Stimulated activated CD4-positive, alpha-beta T cell treated with anti-CD3 and anti-CD28 coated beads, Interleukin-4, amount 100 ng/mL, for 24 hours (primary cell): ENCODE results near the gene BAZ2A.
"Not testable (repeated sequence)": the region's sequence is repeated elsewhere in the genome, so short reads cannot be mapped to it uniquely, and the experiment has no call there.

Experiments
- DNase-seq: peaks from one replicate; pipeline ENCODE4 v3.0.0-alpha.2; 2020

The BAZ2A gene

DNA sequence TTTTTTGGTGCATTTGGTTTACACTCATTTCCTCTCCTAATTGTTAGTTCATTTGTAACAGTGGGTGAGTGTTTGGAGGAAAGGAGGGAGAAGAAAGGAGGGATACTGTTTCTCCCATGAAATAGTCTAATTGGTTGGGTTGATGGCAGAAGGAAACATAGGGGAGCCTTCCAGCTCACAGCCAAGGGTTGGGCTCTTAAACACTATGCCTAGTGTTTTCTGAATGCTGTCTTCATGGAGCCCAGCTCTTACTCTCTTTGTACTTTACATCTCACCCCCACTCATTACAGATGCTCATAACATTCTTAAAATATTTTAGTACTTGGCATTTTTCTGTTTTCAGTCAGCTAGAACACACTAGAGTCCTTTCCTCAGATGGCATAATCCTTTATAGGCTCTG is 38.2 kb downstream of the BAZ2A start:
- no peak for DNase-seq

DNA sequence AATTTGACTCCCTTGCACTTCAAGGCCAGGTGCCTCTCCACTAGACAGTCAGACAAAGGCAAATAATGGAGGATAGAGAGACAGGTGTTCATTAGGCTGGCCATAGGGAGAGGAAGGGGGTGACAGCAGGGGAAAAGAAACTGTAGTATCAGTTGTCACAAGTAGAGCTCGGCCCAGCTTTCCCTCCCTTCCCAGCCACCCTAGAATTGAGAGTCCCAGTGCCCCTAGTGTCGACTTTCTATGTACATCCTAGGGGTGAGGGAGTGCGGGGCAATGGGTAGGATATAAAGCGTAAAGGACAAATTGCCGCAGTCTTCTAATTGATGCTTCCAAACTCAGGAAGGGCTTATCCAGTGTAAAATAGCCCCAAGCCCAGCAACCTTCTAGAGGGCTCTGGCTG is 39.0 kb downstream of the BAZ2A start:
- no peak for DNase-seq

DNA sequence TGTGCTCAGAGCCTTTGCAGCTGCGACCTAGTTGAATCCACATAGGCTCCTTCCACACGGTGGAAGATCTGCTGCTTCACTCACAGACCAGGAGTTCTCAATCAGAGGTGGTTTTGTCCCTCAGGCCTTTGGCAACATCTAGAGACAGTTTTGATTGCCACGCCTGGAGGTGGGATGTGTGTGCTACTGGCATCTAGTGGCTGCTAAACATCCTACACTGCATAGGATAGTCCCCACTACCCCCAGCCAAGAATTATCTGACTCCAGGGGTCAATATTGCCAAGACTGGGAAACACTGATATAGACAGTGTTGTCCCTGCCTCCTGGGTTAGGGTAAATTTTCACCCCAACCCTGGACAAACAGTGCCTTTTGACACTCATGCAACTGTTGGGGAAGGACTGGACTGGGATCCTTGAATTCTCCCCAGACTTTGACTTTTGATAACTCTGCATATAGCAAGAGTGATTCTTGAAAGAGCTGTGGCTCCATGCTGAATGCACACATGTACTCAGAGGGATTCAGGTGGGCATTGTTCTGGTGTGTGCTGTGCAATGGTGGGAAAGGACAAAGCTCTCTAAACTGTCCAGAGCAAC is 39.8 kb downstream of the BAZ2A start:
- no peak for DNase-seq

DNA sequence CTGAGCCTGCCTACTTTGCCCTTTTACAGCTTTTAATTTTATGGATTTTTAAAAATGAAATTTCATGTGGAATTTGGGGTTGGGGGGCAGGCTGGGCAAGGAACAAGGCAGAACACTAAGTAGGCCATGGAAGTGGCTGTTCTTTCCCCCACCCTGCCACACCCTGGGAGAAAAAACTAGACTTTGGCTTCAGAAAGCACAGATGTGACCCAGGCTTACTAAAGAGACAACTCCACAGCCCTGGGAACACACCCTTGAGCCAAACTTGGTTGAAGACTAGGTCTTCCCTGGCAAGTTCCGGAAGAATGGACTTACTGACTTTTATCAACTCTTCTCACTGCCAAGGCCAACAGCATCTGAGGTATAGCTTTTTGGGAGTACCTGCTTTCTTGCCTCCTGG is 40.3 kb downstream of the BAZ2A start:
- no peak for DNase-seq

DNA sequence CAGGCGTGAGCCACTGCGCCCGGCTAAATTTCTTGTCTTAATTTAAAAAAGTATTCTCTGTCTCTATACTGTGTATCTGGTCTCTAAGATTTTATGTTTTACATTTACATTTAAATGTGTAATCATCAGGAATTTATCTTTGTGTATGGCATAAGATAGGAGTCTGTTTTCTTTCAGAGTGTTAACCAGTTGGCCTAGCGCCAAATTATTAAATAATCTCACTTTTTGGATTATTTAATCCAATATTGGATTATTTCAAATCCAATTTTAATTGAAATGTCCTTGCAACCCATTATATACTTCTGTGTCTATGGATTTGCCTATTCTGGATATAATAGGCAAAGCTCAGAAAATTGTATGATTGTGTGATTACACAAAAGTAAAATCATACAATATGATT is 45.0 kb downstream of the BAZ2A start:
- no peak for DNase-seq

DNA sequence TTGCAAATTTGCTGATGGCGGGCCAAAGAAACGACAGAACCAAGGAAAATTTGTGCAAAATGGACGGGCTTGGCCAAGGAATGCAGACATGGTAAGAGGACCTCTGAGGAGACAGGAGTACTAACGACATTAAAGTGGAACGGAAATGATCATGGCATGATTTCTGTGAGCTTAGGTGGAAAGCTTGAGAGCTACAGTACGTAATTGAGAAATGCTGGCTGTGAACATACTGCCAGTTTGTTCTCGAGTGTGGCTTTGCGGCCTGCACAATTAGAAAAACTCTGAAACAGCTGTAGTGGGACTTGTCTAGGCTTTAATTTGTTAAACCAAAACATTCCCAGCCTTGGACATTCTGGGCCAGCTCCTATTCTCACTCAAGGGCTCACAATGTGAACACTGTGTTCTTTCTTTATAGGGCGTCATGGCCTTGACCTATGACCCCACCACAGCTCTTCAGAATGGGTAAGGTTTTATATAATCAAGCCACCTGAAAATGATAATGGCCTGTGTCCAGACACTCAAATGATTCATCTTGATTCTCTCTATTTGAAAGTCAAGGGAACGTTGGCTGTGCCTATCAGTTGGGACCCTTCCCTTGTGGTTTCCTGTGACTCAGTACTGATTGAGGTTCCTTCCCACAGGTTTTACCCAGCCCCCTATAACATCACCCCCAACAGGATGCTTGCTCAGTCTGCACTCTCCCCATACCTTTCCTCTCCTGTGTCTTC is 48.5 kb downstream of the BAZ2A start:
- DNase-seq = peak; percentile 26

DNA sequence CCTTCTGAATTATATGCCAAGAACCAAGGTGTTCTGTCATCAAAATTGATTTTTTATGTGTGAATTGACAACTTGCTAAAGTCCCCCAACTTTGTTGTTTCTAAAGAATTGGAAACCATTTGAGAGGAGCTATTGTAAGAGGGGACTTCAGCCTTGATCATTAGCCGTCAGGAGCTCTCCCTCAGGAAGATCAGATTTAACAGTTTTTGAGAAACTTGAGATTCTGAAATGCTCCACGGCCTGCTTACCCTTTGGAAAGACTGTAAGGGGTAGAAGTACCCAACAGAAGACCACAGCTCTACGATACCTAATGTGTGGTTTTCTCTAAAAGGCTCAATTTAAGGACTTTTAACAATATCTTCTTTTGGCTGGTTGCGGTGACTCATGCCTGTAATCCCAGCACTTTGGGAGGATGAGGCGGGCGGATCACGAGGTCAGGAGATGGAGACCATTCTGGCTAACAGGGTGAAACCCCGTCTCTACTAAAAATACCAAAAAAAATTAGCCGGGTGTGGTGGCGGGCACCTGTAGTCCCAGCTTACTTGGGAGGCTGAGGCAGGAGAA is 51.1 kb downstream of the BAZ2A start:
- no peak for DNase-seq

DNA sequence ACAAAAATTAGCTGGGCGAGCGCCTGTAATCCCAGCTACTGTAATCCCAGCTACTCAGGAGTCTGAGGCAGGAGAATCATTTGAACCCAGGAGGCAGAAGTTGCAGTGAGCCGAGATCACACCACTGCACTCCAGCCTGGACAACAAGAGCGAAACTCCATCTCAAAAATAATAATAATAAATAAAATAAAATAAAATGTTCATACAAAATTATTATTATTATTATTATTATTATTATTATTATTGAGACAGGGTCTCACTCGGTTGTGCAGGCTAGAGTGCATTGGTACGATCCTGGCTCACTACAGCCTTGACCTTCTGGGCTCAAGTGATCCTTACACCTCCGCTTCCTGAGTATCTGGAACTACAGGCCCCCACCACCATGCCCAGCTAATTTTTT is 52.9 kb downstream of the BAZ2A start:
- not testable (repeated sequence) for DNase-seq

DNA sequence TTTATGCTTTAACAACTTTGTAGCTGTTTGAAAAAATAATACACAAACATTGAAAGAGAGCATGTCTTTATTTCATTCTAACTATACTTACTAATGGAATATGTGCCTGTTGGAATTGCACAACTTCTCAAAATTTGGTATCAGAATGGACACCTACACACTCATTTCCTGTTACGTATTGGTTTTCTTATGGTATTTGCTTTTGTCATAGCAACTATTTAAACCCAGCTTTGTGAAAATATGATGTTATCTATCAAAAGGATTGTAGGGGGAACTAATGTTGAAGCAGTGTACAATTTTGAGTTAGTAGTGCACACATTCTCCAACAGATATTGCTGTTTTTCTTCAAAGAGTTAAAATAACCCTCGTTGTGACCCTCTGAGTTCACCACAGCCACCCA is 55.9 kb downstream of the BAZ2A start:
- no peak for DNase-seq

DNA sequence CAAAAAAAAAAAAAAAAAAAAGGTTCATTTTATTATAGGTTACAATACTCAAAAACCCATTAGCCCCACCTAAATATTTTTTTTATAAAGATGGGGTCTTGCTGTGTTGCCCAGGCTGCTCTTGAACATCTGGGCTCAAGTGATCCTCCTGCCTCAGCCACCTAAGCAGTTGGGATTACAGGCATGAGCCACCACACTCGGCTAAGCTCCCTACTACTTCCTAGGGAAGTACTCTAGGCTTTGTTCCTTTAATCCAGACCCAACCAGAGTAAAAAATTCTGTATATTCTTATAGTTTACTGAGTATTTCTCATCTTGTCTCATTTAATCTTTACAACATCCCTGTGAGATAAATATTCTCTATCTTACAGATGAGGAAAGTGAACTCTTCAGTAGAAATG is 57.8 kb downstream of the BAZ2A start:
- no peak for DNase-seq

DNA sequence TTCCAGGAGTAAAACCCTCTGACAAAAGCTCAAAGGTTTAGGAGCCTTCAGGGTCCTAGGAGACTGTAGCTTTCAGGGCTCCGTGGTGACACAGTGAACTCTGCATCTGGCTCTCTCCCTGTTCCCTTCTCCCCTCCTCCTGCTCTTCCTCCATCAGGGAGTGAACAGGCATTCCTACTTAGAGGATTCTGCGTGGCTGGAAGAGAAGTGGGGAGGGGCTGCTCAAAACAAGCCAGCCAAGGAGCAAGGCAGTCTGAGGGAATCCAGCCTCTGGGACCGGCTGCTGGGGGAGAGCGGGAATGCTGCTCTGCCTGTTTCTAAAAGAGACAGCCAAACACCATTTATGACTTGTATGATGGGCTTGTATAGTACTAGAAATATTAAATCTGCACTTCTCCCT is 59.0 kb downstream of the BAZ2A start:
- DNase-seq = no peak

DNA sequence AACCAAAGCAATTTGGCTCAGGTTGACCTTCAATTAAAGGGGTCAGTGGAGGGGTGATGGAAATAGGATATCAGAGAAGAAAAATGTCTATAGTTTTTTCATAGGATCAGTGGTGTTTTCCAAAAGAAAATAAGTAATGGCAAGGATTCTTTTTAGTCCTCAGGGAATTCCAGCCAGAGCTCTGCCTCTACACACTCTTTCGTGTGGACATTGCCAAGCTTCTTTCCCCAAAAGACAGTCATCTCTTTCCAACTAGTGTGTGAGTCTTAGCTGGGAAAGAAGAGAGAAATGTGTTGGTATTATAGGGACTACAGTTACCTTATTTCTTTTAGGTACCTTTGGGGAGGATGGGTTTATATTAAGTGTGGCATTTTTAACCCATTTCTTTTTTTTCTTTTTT is 62.0 kb downstream of the BAZ2A start:
- no peak for DNase-seq

DNA sequence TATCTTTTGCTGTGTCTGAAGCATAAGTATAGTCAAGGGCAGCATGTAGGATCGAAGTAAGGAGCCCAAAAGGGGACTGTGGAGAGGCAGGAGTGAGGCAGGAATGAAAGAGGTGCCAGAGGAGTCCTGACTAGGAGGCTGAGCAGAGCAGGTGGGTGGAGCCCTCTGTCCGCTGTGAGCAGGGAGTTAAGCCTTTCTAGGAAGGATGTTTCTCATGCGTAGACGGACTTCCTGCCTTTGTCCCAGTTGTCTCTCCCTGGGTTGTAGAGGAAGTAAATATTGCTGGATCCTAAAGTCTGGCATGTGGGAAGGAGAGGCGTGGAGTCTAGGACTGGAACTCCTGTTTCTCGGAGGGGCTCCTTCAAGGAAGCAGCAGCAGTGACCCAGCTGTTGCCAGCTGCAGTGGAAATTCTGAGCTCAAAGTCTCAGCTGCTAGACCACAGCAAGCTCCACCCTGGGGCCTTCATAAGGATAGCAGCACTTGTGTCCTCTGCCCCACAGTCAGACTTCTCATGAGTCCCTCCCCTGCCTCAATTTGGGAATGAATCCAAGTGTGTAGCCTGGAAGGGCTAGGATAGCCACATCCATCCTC is 64.5 kb downstream of the BAZ2A start:
- peak; percentile 22 for DNase-seq

DNA sequence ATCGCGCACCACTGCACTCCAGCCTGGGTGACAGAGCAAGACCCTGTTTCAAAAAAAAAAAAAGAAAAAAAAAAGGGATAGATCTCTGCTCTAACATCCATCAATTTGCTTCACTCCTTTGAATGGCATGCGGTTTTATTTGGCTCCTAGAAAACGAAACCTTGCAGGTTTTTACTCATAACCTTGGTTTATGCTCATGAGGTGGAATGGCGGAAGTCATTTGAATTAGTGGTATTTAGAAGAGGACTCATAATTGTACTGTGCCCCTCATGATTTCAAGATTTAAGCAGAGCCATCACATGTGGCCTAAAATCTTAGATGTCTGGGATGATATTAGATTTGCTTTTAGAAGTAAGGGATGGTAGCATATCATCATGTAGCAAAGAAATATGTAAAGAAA is 79.1 kb downstream of the BAZ2A start:
- no peak for DNase-seq

DNA sequence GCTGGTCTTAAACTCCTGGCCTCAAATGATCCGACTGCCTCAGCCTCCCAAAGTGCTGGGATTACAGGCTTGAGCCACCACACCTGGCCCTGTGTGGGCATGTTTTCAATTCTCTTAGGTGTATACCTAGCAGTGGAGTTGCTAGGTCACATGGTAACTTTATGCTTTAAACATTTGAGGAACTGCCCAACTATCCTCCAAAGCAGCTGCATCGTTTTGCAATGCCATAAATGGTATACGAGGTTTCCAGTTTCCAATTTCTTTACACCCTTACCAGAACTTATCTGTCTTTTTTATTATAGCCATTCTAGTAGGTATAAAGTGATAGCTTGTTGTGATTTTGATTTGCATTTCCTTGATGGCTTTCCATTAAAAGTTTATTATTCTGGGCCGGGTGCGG is 83.4 kb downstream of the BAZ2A start:
- DNase-seq = no peak
